IPS DF 19.7 (cell line): ENCODE data around the gene KCNMA1.

Experiments
- DNase-seq: peaks from one replicate; pipeline ENCODE4 v3.0.0-alpha.2; 2013; ENCODE audit warnings: low read depth, low spot score

The KCNMA1 gene

GRCh38 chr10:77021966-77022490, 615.6 kb downstream of the KCNMA1 start:
- DNase-seq = no peak

GRCh38 chr10:77020426-77021040, 617.1 kb downstream of the KCNMA1 start:
- DNase-seq = no peak

- no peak for DNase-seq
Observed at GRCh38 chr10:77016855-77017254, 620.8 kb downstream of the KCNMA1 start.

- DNase-seq = no peak
Observed at GRCh38 chr10:77016278-77016815, 621.3 kb downstream of the KCNMA1 start.

DNA sequence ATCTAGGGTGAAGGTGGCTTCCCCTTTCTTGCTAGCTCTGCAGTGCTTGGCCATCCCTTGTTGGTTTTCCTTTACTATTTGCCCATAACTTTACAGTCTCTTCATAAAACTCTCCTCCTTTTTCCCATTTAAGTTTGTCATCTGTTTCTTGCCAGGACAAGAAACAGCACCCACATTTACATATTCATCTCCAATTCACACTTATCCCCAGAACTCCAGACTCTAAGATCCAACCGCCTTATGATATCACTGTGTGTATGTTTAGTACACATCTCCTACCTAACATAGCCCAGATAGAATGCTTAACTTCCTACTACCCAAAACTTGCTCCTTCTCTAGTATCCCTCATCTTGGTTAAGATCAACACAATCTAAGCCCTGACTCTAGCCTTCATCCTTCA, 622.2 kb downstream of the KCNMA1 start:
- no peak for DNase-seq

- no peak for DNase-seq
Observed at GRCh38 chr10:77012812-77013500, 624.7 kb downstream of the KCNMA1 start.

- DNase-seq = no peak
Observed at GRCh38 chr10:77011874-77012811, 625.5 kb downstream of the KCNMA1 start.

DNA sequence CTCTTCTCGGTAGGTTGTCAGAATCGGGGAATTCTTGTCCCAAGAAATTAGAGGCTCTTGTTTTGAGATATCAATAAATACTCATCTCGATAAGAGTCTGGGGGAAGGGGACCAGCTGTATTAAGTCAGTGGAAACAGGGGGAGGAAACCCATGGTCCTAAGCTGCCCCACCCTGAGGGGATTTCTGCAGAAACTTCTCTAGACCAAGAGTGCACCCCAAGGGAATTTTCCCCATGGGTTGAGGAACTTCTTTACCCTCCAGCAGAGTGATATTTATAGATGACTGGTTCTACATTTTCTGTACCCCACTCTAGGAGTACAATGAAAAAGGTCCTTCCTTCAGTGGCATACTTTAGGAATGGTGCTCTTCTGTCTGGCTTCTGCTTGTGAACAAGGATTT, 627.2 kb downstream of the KCNMA1 start:
- no peak for DNase-seq

GRCh38 chr10:77007834-77008233, 629.8 kb downstream of the KCNMA1 start:
- no peak for DNase-seq

DNA sequence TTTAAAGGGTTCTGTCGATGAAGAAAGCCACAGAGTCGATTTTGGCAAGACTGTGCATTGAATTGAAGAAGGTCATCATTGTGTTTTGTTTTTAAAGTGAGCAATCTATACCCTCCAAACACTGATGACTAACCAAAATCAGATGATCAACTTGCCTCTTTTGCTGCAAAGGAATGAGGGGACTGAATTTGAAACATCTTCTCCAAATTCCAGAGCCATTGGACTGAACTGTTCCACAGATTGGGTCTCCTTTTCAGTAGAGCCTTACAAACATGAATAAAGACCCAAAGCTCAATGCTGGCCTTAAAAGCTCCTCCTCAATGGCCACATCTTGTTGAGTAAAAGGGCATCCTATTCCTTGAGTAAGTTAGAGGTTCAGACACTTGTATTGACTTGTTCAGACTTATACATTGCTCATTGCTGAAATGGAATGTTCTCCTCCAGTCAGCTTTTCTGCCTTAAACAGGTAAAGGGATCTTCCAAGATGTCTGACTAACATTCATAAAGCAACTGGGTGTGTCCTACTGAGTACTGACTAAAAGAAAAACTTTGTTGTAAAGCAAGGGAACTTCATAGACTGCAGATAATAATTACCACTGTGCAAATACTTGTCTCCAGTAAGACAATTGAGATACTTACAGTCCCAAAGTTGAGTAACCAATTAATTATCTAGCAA, 630.6 kb downstream of the KCNMA1 start:
- DNase-seq = no peak

- DNase-seq = no peak
Observed at GRCh38 chr10:77005871-77006270, 631.7 kb downstream of the KCNMA1 start.

DNA sequence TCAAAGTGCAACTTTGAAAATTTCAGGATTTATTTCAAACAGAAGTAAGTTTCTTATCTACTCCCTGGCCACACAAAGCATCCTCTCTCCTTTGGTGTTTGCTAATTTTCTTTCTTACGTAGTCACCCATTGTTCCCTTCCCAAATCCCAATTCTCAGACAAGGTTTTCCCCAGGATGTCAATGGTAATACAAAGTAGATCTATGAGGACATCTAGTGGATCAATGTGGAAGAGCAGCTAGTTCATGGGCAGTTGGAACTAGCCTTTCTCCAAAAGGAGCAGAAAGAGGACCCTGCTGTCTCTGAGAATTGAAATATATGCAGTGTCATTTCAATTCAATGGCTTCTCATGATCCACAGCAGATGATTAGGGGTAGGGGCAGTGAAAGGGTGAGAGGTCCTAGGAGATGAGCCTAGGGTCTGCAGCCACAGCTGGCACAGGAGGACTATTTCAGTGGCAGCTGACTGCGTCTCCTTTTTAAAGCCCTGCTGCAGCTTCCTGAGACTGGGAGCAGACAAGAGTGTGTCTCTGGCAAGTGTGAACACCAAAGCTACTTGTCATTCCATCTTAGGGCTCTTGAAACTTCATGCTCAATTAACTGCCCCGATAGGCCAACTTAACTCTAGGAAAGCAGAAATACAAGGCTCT, 632.6 kb downstream of the KCNMA1 start:
- peak; percentile 40 for DNase-seq

GRCh38 chr10:77002872-77003271, 634.7 kb downstream of the KCNMA1 start:
- DNase-seq = no peak

DNA sequence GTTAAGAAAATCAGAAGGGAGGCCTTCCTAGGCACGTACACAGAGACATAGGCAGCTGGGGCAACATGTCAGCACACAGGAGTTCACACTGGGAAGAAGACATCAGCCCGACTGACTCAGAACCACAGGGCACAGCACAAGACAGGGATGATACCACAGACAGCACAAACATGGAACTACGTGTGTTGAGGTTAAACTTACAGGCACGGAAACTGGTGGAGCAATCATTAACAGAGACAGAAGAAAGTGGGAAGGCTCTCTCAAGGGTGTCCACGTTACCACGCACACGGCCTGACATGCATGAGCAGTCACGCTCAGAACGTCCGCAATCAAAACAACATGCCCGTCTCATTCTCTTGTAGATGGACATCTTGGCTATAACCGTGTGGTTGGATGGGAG, 636.4 kb downstream of the KCNMA1 start:
- DNase-seq = no peak

GRCh38 chr10:76998451-76998850, 639.2 kb downstream of the KCNMA1 start:
- DNase-seq = no peak

DNA sequence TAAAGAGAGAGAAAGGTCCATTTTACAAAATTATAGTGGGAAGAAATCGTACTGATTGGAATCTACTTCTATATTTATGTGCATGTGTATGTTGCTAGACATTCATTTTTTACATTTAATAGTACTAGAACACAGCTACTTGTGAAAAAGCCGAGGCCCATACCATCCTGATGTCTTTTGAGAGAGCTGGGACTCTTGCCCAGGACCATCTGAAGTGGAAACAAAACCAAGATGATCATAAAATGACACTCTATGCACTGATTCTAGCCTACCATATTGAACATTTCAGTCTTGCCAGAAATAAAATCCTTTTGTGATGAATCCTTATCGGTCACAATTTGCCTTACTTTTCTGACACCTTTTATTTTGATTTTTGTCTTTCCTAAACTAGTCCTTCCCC, 640.0 kb downstream of the KCNMA1 start:
- DNase-seq = no peak

DNA sequence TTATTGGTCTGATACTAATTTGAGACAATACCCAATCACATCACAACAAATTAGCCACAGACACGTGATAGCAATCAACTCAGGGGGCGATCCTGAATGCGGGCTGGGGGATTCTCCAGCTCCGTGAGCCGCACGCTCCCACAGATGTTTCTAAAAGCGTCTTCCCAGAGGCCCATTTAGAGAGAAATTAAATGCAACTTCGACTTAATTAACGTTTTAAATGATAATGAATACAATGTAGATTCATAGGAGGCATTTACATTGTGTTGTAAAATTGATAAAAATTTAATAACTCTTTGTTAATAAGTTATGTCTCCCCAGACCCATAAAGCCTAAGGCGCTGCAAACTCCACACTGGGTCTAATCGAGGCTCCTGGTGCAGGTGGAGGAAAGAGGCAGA, 642.6 kb downstream of the KCNMA1 start:
- DNase-seq = no peak

DNA sequence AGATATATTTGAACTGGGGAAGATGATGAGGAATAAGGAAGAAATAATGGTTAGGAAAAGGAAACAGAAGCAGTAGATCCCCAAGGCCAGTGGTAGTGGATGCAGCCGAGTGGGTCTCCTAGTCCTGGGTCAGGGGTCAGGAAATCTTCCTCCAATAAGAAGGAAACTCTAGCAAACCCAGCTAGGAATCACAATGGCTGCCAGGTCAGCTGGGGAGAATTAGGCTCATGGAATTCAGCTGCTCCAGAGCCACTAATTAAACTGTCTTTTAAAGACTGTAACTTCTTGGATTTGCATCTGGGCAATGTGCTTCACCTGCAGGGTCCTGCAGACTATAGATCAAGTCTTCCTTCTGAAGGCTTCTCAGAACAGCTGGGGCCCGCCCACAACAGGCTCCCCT, 644.4 kb downstream of the KCNMA1 start:
- no peak for DNase-seq

DNA sequence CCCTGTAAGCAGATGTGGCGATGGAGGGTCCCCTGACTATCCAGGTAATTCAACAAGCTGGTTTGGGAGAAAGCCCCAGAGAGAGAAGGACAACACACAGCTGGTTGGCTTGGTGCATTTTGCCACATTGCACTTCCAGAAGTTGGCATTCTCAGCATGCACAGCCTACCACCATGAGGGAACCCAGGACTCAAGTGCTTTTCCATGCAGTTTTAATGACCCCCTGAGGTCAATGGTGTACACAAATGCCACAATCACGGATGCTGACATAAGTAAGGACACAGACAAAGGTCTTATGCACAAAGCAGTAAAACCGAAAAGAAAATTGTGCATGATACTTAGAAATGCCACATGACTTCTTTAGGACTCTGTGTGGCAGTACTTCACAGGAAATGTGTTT, 645.1 kb downstream of the KCNMA1 start:
- DNase-seq = no peak

DNA sequence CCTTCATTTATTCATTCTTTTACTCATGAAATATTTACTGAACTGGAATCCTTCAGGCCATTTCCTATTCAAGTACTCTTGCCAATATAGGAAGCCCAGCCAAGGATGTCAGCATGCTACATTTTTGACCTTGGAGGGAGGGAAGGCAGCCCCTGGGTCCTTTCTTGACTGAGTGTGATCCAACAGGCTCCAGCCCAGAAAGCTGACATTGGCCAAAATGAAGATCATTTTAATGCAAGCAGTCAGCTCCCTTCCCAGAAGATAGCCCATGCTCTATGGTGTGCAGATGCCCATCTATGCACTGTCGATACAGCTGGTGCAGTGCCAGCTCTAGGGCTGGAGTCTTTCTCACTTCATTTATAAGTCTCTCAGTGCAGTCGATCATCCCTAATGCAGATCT, 646.0 kb downstream of the KCNMA1 start:
- DNase-seq = no peak

DNA sequence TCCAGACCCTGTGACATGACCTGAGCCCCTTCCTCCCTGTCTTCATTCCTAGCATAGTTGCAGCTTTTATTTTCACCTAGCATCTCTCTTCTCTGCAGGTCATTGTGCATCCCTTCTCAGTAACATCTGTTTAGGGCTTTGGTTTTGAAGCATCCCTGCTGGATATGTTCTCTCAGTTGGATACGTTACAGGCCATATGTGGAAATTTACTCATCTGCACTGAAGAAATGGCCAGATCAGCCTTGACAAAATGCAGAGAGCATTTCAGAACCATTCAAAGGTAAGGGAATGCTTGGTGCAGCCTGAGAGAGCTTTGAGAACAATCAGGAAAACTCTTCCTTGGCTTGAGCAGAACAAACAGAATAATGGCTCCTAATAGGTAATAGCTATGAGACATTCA, 647.0 kb downstream of the KCNMA1 start:
- no peak for DNase-seq
